ENCODE results near the gene BEST1.
"Not testable (repeated sequence)": the region's sequence is repeated elsewhere in the genome, so short reads cannot be mapped to it uniquely, and the experiment has no call there.

BEST1 gene

DNA sequence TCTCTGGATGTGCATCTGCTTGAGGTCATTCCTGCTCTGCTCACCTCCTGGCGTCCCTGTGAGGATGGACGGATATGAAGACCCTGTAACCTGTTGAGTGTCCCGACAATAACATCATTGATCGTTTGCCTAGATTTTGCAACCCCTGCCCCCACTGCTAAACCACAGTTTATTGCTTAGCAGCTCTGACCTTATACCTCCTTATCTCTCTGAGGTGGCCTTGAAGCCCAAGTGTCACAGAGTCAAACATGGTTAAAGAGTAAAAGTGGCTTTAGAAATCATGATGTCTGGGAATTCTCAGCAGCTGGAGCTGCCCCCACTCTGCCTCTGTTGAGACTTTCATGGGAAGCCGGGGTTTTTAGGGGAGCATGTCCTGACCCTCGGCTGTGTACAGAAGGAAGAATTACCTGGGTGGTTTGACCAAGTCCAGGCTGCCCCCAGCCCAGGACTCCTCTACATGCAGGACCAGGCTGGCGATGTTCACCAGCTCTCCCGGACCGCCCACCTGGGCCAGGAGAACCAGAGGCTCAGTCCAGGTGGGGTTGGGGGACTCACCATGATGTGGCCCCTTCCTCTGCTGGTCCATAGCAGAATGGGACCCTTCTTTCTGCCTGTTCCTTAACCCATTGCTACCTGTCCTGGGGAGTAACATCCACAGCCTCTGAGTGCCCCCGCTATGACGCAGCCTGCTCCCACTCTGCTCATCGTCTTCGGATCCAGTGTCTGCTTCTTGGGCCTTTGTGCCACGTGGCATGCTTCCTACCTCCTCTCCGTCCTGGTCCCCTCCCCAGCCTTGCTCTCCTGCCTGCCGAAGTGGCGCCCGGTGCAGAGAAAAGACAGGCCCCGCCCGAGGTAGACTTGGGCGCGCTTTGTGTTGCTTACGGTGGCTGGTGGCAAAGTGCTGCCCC is 50.6 kb downstream of the BEST1 start:
- H3K36me3 ChIP-seq (ENCODE audit: insufficient read depth, low read length) = no peaks in the 10 kb centered on the region
- H3F3A ChIP-seq (ENCODE audit: insufficient read depth, low read length) = no peaks in the 10 kb centered on the region
- H3K79me2 ChIP-seq (ENCODE audit: insufficient read depth, low read length) = no peaks in the 10 kb centered on the region
- H3K9me3 ChIP-seq (ENCODE audit: low read length) = 0 out of 2 replicates have a peak, but pooled peaks cover 4% of the 10 kb centered on the region
- no peak overlapping the region for H3K4me2 ChIP-seq (ENCODE audit: low read length)
- H3K27me3 ChIP-seq (ENCODE audit: insufficient read depth, low read length) = no peaks in the 10 kb centered on the region; the same call in 1 of the 2 replicates
- H3K27ac ChIP-seq (ENCODE audit: low read depth, low read length, poor library complexity, severe bottlenecking) = no peak overlapping the region
- no peaks in the 10 kb centered on the region for H3K9me2 ChIP-seq (ENCODE audit: low read depth, low read length)
- no peak overlapping the region for H2AFZ ChIP-seq (ENCODE audit: low read length)
- TF ChIP-seq EZH2 (IDR thresholded peaks at IDR 0.05; ENCODE audit: borderline replicate concordance, low read length) = no peak
- TF ChIP-seq CTCF (IDR thresholded peaks at IDR 0.05; ENCODE audit: low read length) = no peak
- no peak overlapping the region for H3K9ac ChIP-seq (ENCODE audit: low read length)
- no peaks in the 10 kb centered on the region for H3K4me1 ChIP-seq (ENCODE audit: insufficient read depth, low read length, severe bottlenecking)
- H3K4me3 ChIP-seq (ENCODE audit: low read depth, low read length, poor library complexity, severe bottlenecking) = no peak overlapping the region
- H4K20me1 ChIP-seq (ENCODE audit: insufficient read depth, low read length) = no peaks in the 10 kb centered on the region

GRCh38 chr11:62001450-62002191 is 51.5 kb downstream of the BEST1 start:
- Histone ChIP-seq H3K36me3 (ENCODE audit: insufficient read depth, low read length) (no peaks in the 10 kb centered on the region), H3K4me3 (ENCODE audit: low read depth, low read length, poor library complexity, severe bottlenecking) (no peak overlapping the region), H3K9me2 (ENCODE audit: low read depth, low read length) (no peaks in the 10 kb centered on the region), H3K9ac (ENCODE audit: low read length) (no peak overlapping the region), H3F3A (ENCODE audit: insufficient read depth, low read length) (no peaks in the 10 kb centered on the region), H3K27me3 (ENCODE audit: insufficient read depth, low read length) (no peaks in the 10 kb centered on the region; the same call in 1 of the 2 replicates), H3K4me2 (ENCODE audit: low read length) (no peak overlapping the region), H2AFZ (ENCODE audit: low read length) (no peak overlapping the region), H3K4me1 (ENCODE audit: insufficient read depth, low read length, severe bottlenecking) (no peaks in the 10 kb centered on the region), H3K9me3 (ENCODE audit: low read length) (0 out of 2 replicates have a peak, but pooled peaks cover 4% of the 10 kb centered on the region), H3K27ac (ENCODE audit: low read depth, low read length, poor library complexity, severe bottlenecking) (no peak overlapping the region), H4K20me1 (ENCODE audit: insufficient read depth, low read length) (no peaks in the 10 kb centered on the region), H3K79me2 (ENCODE audit: insufficient read depth, low read length) (no peaks in the 10 kb centered on the region)
- no peak for TF ChIP-seq EZH2 (IDR thresholded peaks at IDR 0.05; ENCODE audit: borderline replicate concordance, low read length)
- no peak for TF ChIP-seq CTCF (IDR thresholded peaks at IDR 0.05; ENCODE audit: low read length)

- H3K9ac ChIP-seq (ENCODE audit: low read length); H3K27me3 ChIP-seq (ENCODE audit: insufficient read depth, low read length); H3K9me3 ChIP-seq (ENCODE audit: low read length); H4K20me1 ChIP-seq (ENCODE audit: insufficient read depth, low read length); H3K79me2 ChIP-seq (ENCODE audit: insufficient read depth, low read length); H3F3A ChIP-seq (ENCODE audit: insufficient read depth, low read length); H3K4me1 ChIP-seq (ENCODE audit: insufficient read depth, low read length, severe bottlenecking); H3K4me2 ChIP-seq (ENCODE audit: low read length); H3K27ac ChIP-seq (ENCODE audit: low read depth, low read length, poor library complexity, severe bottlenecking); H2AFZ ChIP-seq (ENCODE audit: low read length); H3K4me3 ChIP-seq (ENCODE audit: low read depth, low read length, poor library complexity, severe bottlenecking); H3K9me2 ChIP-seq (ENCODE audit: low read depth, low read length); H3K36me3 ChIP-seq (ENCODE audit: insufficient read depth, low read length): not testable (repeated sequence)
Measured at GRCh38 chr11:62002283-62002682, 52.1 kb downstream of the BEST1 start.

All from OCI-LY1 (cell line).